Thymus (tissue), 11 donors: ENCODE data around the gene ZNF808. TPM values are rescaled to one million over a fixed set of nuclear protein-coding genes. Genes with fewer than 3 reads are reported as not detected.
"Not testable (repeated sequence)": the region's sequence is repeated elsewhere in the genome, so short reads cannot be mapped to it uniquely, and the experiment has no call there.

ENCODE experiments used
- DNase-seq, 9 donors: peaks; one replicate each; pipeline ENCODE4 v3.0.0-alpha.2; 2013; ENCODE audit warnings: low spot score in 9 of 9, low read depth in 6 of 9, missing footprints in 1 of 9
- H3K27ac ChIP-seq, 2 donors: one replicate each; pipeline ENCODE4 v1.5.1; 2013; ENCODE audit warnings: control low read depth in 1 of 2, low read depth in 1 of 2, low read length in 1 of 2, mild to moderate bottlenecking in 1 of 2, moderate library complexity in 1 of 2
- H3K27me3 ChIP-seq, 2 donors: one replicate each; pipeline ENCODE4 v1.5.1; 2013; ENCODE audit warnings: low read length in 1 of 2; ENCODE audit not compliant: control insufficient read depth in 2 of 2, insufficient read depth in 1 of 2
- H3K36me3 ChIP-seq, 2 donors: one replicate each; pipeline ENCODE4 v1.5.1; 2013; ENCODE audit warnings: low read length in 1 of 2, mild to moderate bottlenecking in 1 of 2, moderate library complexity in 1 of 2; ENCODE audit not compliant: control insufficient read depth in 2 of 2, insufficient read depth in 2 of 2
- H3K4me1 ChIP-seq, 2 donors: one replicate each; pipeline ENCODE4 v1.5.1; 2013; ENCODE audit warnings: low read length in 2 of 2; ENCODE audit not compliant: control insufficient read depth in 2 of 2, insufficient read depth in 2 of 2
- H3K4me3 ChIP-seq, 2 donors: one replicate each; pipeline ENCODE4 v1.5.1; 2013; ENCODE audit warnings: low read length in 2 of 2, control low read depth in 1 of 2, mild to moderate bottlenecking in 1 of 2
- H3K9me3 ChIP-seq, 2 donors: one replicate each; pipeline ENCODE4 v1.5.1; 2013; ENCODE audit warnings: low read length in 1 of 2, mild to moderate bottlenecking in 1 of 2; ENCODE audit not compliant: control insufficient read depth in 2 of 2, insufficient read depth in 1 of 2
- WGBS: extraction: QIAGEN DNeasy Blood & Tissue Kit; methylation state at CpG from one replicate; pipeline ENCODE4 v1.1.7; 2013; 5-methylcytosine and 5-hydroxymethylcytosine counted together
- polyA plus RNA-seq: library from polyadenylated mRNA; stranded (reverse); fragments of 200-250 nt; gene quantifications from one replicate; pipeline ENCODE4 v1.2.3, GENCODE V29; 2013
- total RNA-seq: library from RNA; stranded (reverse); fragments of 120-200 nt; gene quantifications from one replicate; pipeline ENCODE4 v1.2.4, GENCODE V29; 2013
- donor health status: healthy.

Gene ZNF808
- total and polyA plus RNA-seq, 2 donors = 7.7 to 12.1 TPM

DNA sequence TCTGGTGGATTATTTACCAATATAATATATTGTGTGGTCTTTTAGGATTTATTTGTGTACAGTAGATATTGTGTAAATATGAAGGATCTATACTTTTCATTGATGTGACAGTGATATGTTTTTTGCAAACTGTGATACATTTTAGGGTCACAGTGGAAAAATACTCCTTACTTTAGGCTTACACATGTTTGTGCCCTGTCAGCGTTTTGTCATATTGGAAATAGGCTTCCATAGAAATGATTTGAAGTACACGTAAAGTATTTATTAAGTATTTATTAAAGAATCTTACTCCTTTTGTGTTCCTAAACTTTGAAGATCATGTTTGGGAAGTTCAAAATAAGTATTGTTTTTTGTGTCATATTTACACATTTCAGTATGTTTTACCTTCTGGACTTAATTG is 5.0 kb downstream of the ZNF808 start:
- Histone ChIP-seq H3K36me3 (peaks cover 0 to 4% of the 10 kb centered on the region in 2 donors), H3K4me1 (peaks cover 8 to 14% of the 10 kb centered on the region in 2 donors), H3K4me3 (no peak overlapping the region), H3K9me3 (no peaks in the 10 kb centered on the region), H3K27me3 (no peaks in the 10 kb centered on the region), H3K27ac (no peak overlapping the region)
- no peak for DNase-seq
- 98% methylated on average over 2 of the region's 2 CpGs for WGBS

DNA sequence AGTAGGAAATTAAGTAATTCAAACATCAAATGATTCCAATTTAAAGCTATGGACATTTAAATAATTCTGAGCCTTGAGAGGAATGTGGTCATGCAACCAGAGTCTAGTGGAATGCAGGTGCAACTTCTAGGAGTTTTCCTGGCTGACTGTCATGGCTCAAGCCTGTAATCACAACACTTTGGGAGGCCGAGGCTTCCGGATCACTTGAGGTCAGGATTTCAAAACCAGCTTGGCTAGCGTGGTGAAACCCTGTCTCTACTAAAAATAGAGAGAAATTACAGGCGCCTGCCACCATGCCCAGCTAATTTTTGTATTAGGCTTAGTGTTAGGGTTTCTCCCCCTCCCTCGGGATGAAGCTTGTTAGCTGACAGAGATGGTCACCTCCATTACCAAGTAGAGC is 6.4 kb downstream of the ZNF808 start:
- no peak for DNase-seq
- no peaks in the 10 kb centered on the region for H3K9me3 ChIP-seq
- H3K4me3 ChIP-seq = no peak overlapping the region
- 91% methylated on average over 5 of the region's 5 CpGs for WGBS
- H3K27ac ChIP-seq = no peak overlapping the region
- peaks cover 8 to 11% of the 10 kb centered on the region in 2 donors for H3K4me1 ChIP-seq
- H3K27me3 ChIP-seq = no peaks in the 10 kb centered on the region
- peaks cover 0 to 4% of the 10 kb centered on the region in 2 donors for H3K36me3 ChIP-seq

DNA sequence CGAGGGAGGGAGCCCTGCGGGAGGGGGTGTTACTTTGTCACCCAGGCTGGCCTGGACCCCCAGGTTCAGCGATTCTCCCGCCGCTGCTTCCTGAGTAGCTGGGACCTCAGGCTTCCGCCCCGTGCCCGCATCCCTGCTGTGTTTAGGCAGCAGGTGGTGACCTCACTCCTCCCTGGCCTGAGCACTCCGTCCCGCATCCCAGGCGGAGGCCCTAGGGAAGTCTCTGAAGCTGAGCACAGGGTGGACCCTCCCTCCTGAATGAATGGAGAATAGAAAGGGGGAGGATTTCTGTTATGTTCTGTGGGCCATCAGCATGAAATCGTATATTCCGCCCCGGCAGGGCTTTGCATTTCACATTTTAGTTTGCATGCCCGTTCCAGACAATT is 7.9 kb downstream of the ZNF808 start:
- not testable (repeated sequence) for H3K27ac ChIP-seq, H3K27me3 ChIP-seq, H3K9me3 ChIP-seq
- 2% methylated on average over 15 of the region's 15 CpGs for WGBS
- peak overlapping the region; percentile 65 to 71 for H3K4me3 ChIP-seq
- H3K4me1 ChIP-seq = peaks cover 5 to 11% of the 10 kb centered on the region in 2 donors
- peak in 1 of 9 donors; percentile 4 for DNase-seq
- peaks cover 4 to 10% of the 10 kb centered on the region in 2 donors for H3K36me3 ChIP-seq

DNA sequence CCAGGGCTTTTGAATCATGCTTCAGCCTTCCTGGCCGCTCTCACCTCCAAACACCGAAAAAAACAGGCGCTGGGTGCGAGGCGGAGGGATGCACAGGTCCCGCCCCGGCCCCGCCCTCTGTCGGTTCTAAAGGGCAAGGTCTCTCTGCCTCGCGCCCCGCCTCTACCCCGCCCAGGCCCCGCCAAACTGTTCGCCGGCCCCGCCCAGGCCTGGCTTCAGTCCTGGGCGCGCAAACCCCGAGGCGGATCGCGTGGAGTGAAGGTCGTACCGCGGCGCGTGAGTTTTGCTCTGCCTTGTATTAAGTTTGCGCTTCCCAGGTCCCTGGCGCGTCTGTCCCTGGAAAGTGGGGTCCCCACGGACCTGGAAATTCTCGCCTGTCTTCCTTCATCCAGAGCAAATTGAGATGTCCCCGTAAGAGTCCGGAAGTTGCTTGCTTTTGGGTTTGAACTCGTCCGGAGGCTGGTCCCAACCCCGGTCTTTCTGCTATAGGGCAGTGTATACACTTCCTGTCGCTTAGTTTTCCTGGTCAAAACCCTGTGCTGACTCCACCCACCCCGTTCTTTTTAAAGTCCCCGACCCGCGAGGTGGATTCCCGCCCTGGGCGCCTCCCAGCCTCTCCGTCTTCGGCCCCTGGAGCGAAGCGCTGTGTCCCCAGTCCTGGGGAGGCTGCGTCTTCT is 8.4 kb downstream of the ZNF808 start:
- H3K27me3 ChIP-seq = no peaks in the 10 kb centered on the region
- H3K4me3 ChIP-seq = peak overlapping the region; percentile 65 to 71
- peaks cover 0 to 4% of the 10 kb centered on the region in 2 donors for H3K9me3 ChIP-seq
- peak overlapping the region; percentile 86 to 94 for H3K27ac ChIP-seq
- peaks cover 5 to 11% of the 10 kb centered on the region in 2 donors for H3K4me1 ChIP-seq
- peak; percentile 58 to 94 (median 84) for DNase-seq
- under 1% methylated on average over 50 of the region's 50 CpGs for WGBS
- H3K36me3 ChIP-seq = peaks cover 4 to 10% of the 10 kb centered on the region in 2 donors

DNA sequence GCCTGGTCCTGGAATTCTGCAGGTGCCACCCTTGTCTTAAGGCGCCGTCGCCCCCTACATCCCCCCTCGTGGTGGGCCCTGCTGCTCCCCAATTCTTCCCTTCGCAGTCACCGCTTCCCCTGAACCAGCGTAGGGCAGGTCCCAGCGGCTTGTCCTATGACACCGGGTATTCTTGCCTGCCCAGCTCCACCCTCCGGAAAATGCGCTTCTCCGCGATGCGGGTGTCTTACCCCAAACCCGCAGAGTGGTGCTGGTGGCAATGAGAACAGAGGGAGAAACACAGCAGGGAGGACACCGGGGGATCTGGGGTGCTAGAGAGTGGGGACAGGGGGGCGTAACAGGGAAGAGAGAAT is 9.0 kb downstream of the ZNF808 start:
- H3K27ac ChIP-seq = peak overlapping the region; percentile 86 to 94
- peaks cover 5 to 11% of the 10 kb centered on the region in 2 donors for H3K4me1 ChIP-seq
- H3K4me3 ChIP-seq = peak overlapping the region; percentile 65 to 71
- no peaks in the 10 kb centered on the region for H3K27me3 ChIP-seq
- H3K36me3 ChIP-seq = peaks cover 4 to 10% of the 10 kb centered on the region in 2 donors
- WGBS = 5% methylated on average over 17 of the region's 17 CpGs
- peaks cover 0 to 4% of the 10 kb centered on the region in 2 donors for H3K9me3 ChIP-seq
- DNase-seq = peak in 4 of 9 donors; percentile 9 to 51 (median 22)

DNA sequence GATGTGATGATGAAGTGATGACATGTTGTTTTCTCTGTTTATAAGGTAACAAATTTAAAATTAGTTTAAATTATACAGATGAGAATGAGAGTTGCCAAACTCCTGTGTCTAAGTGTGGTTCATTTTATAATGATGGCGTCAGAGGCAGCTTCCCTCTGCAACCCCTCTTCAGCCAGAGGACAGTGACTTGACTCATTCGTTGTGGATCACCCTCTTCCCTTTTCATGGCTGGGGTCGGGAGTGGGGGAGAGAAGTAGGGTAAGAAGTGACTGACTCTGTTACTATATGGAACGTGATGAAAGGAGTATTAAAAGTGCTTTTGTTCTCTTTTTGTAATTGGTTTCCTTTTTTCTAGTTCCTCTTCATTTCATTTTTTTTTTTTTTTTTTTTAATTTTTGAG is 11.3 kb downstream of the ZNF808 start:
- 89% methylated on average over 4 of the region's 4 CpGs for WGBS
- Histone ChIP-seq H3K4me1 (peaks cover 5 to 11% of the 10 kb centered on the region in 2 donors), H3K36me3 (peaks cover 7 to 23% of the 10 kb centered on the region in 2 donors)
- DNase-seq, H3K27ac ChIP-seq, H3K9me3 ChIP-seq, H3K4me3 ChIP-seq, H3K27me3 ChIP-seq: not testable (repeated sequence)

DNA sequence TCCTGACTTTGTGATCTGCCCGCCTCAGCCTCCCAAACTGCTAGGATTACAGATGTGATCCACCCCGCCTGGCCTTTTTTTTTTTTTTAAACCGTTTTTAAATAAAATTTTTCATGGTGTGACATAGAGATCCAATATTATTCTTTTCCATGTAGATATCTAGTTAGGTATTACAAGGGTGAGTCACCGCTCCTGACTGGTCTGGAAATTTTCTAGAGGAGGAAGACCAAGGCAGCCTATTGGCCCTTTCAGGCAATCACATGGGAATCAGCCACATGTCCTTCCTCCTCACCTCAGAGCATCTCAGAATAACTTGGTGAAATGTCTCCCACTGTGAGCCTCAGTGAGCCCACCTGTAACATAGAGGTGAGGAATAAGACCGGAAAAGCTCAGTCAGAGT is 13.7 kb downstream of the ZNF808 start:
- H3K4me1 ChIP-seq, H3K27me3 ChIP-seq, H3K9me3 ChIP-seq, H3K27ac ChIP-seq, H3K4me3 ChIP-seq, DNase-seq: not testable (repeated sequence)
- WGBS = over 99% methylated on average over 5 of the region's 5 CpGs
- H3K36me3 ChIP-seq = peaks cover 13 to 36% of the 10 kb centered on the region in 2 donors

DNA sequence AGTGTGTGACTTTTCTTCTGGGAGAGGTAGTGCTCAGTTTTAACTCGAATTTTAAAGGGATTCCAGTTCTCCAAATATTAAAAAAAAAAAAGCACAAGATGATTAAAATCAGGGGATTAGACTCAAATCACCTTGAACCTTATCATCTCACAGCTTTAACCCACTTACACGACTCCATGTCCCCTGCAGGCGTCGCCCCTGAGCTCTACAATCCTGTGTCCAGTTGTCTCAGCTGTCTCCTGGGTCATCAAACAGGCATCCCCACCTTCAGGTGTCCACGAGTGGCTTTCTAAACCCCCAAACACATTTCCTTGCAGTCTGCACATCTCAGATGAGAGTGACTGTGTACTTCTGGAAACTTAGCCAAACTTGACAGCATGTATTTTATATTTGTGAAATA is 14.1 kb downstream of the ZNF808 start:
- no peaks in the 10 kb centered on the region for H3K27me3 ChIP-seq
- H3K36me3 ChIP-seq = peaks cover 13 to 41% of the 10 kb centered on the region in 2 donors
- peaks cover 4 to 6% of the 10 kb centered on the region in 2 donors for H3K9me3 ChIP-seq
- 97% methylated on average over 5 of the region's 5 CpGs for WGBS
- H3K27ac ChIP-seq = no peak overlapping the region
- H3K4me1 ChIP-seq = peaks cover 3 to 4% of the 10 kb centered on the region in 2 donors
- no peak overlapping the region for H3K4me3 ChIP-seq
- no peak for DNase-seq

DNA sequence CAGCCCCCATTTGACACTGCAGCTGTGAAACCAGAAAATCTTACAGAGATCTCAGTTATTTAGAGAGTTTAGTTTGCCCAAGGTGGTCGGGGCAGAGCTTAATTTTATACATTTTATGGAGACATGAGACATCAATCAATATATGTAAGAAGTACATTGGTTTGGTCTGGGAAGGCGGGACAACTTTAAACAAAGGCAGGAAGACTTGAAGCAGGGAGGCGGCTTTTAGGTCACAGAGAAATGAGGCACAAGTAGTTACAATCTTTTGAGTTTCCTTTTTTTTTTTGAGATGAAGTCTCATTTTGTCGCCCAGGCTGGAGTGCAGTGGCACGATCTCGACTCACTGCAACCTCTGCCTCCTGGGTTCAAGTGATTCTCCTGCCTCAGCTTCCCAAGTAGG is 15.1 kb downstream of the ZNF808 start:
- H3K27ac ChIP-seq, H3K4me3 ChIP-seq, DNase-seq, H3K9me3 ChIP-seq, H3K4me1 ChIP-seq, H3K27me3 ChIP-seq: not testable (repeated sequence)
- 91% methylated on average over 6 of the region's 6 CpGs for WGBS
- H3K36me3 ChIP-seq = peaks cover 17 to 45% of the 10 kb centered on the region in 2 donors
